Stimulated activated CD8-positive, alpha-beta memory T cell treated with anti-CD3 and anti-CD28 coated beads, Interleukin-12 subunit alpha, Interleukin-12 subunit beta, amount 100 ng/mL, for 1 hour (primary cell): ENCODE measurements around the gene MARK2.
"Not testable (repeated sequence)": the region's sequence is repeated elsewhere in the genome, so short reads cannot be mapped to it uniquely, and the experiment has no call there.

Experiments
- DNase-seq: peaks from one replicate; pipeline ENCODE4 v3.0.0-alpha.2; 2020; ENCODE audit warnings: low read depth

The MARK2 gene

GRCh38 chr11:63854696-63855095 lies 15.8 kb downstream of the MARK2 start:
- no peak for DNase-seq

GRCh38 chr11:63855975-63856374 lies 17.1 kb downstream of the MARK2 start:
- no peak for DNase-seq

GRCh38 chr11:63858628-63859550 lies 20.0 kb downstream of the MARK2 start:
- no peak for DNase-seq

- DNase-seq = no peak
Observed at GRCh38 chr11:63862923-63863322, 24.0 kb downstream of the MARK2 start.

DNA sequence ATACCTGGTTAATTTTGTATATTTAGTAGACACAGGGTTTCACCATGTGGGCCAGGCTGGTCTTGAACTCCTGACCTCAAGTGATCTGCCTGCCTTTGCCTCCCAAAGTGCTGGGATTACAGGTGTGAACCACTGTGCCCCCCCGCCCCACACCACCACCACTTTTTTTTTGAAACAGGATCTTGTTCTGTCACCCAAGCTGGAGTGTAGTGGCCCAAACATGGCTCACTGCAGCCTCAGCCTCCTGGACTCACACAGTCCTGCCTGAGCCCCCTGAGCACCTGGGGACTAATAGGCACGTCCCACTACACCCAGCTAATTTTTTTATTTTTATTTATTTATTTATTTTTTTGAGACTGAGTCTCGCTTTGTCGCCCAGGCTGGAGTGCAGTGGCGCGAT lies 24.7 kb downstream of the MARK2 start:
- DNase-seq = not testable (repeated sequence)

DNA sequence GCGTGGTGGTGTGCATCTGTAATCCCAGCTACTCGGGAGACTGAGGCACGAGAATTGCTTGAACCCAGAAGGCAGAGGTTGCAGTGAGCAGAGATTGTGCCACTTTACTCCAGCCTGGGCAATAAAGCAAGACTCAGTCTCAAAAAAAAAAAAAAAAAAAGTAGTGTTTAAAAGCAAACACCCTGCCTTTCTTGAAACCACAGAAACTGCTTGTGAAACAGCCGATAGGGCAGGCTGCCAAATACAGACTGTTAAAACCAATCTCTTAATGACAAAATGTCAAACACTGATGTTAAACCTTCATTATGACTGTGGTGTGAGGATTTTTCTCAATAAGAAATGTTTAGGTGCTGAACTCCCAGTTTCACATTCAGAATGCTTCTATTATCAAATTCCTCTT lies 27.3 kb downstream of the MARK2 start:
- DNase-seq = peak; percentile 43

DNA sequence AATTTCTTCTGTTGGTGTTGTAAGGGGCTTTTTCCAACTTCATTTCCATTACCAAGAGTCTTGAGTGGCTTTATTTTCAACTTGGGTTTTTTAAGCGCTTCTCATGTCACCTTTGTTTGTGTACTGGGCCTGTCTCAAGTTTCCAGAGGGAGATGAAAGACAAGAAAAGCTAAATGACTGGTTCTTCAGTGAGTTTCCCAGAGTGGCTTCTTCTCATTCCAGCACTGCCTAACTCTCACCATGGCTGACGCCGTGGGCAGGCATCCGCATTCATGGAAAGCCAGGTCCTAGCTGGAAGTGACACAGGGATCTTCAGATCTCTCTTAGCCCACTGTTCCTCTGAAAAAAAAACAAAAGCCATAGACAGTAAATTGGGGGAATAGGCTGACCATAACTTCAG lies 28.6 kb downstream of the MARK2 start:
- no peak for DNase-seq

- no peak for DNase-seq
Observed at GRCh38 chr11:63868399-63869064, 29.6 kb downstream of the MARK2 start.

DNA sequence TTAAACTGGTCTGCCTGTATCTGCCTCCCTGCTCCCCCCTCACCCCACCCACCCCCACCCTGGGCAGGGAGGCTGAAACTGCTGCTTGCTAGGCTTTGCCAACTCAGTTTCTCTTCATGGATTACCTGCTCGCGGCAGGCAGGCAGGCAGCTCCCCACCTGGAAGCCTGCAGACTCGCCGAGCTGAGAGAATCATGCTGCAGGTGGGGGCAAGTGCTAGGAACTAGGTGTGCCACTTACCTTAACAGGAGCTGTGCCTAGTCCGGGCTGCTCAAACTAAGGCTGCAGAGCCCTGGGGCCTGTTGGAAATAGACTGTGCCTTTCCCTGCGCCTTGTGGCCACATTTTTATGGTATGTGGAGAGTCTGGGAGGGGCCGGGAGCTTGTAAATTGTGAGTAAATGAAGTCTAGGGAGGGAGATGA lies 30.3 kb downstream of the MARK2 start:
- no peak for DNase-seq

DNA sequence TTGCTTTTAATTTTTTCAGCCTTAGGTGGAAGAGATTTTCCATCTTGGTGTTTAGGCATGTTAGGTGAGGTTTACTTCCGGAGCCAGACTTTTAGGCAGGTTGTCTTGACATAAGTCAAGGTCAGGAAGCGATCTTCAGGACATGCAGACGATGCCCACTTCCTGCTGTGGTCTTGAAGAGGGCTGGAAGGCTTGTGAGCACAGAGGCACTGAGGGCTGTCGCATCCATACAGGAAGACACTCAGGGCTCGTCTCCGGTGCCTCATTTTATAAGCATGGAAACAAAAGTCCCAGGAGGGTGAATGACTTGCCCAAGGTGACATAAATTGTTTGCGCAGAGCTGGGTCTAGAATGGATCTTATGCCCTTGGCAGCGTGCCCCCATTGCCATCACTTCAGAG lies 30.8 kb downstream of the MARK2 start:
- DNase-seq = no peak

DNA sequence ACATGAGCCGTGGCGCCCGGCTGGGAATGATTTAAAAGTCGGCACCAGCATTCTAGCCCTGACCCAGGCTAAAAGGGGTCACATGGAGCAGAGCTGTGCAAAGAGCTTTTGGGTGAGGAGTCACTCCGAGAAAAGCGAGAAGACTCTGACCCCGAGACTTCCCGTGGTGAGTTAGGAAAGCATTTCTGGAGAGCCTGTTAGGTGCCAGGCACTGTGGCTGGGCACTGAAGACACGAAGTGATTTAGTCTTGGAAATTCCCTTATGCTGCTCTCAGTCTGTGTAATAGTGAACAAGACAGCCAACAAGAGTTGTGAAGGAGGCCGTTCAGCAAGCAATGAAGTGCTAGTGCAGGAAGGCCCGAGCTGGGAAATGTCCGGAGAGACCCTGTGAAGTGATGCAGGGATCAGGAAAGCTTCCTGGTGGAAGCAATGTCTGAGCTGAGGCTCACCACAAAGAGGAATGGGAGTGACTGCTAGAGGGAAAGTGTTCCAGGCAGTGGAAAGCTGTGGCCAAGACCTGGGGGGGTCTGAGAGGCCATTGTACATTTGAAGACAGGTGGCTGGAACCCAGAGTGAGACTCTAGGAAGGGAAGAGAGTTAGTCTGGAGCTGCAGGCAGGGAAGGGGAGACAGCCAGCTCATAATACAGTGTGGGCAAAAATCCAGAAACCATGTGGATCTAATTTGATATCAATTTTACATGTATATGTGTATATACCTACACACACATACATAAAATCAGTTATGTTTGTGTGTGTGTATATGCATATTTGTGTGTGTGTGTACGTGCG lies 31.6 kb downstream of the MARK2 start:
- DNase-seq = no peak

GRCh38 chr11:63871962-63872799 lies 33.3 kb downstream of the MARK2 start:
- DNase-seq = no peak

GRCh38 chr11:63872800-63873197 lies 33.9 kb downstream of the MARK2 start:
- no peak for DNase-seq

DNA sequence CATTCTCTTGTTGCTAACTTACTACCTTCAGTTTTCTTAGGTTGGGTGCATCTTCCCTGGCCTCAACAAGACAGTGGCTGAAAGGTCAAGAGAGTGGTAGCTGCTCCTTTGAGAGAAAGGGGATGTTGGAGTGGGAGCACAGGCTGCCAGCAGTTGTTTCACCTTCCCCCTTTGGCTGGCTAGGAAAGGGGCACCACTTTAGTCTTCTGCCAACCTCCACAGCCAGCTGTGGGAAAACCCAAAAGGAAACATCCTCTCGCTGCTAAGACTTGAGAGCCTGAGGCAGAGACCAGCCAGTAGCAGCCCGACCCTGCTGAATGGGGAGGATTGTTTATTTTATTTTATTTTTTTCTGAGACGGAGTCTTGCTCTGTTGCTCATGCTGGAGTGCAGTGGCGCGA lies 34.4 kb downstream of the MARK2 start:
- no peak for DNase-seq

DNA sequence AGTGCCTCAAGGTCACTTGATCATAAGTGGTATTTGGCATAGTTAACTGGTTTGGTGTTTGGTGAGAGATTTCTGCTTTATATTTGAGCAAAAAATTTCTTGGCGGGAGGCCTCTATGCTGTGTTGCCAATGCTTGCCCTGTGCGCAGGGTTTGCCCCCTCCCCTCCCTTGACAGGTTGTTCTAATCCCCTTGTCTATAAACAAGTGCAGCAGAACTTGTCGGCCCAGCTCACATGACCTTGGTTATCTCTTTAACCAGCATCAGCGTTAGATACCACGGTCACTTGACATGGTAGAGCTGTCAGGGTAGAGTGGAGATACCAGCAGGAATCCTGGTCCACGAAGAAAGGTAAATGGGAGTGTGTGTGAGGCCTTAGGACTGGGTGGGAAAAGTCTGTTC lies 35.6 kb downstream of the MARK2 start:
- no peak for DNase-seq

DNA sequence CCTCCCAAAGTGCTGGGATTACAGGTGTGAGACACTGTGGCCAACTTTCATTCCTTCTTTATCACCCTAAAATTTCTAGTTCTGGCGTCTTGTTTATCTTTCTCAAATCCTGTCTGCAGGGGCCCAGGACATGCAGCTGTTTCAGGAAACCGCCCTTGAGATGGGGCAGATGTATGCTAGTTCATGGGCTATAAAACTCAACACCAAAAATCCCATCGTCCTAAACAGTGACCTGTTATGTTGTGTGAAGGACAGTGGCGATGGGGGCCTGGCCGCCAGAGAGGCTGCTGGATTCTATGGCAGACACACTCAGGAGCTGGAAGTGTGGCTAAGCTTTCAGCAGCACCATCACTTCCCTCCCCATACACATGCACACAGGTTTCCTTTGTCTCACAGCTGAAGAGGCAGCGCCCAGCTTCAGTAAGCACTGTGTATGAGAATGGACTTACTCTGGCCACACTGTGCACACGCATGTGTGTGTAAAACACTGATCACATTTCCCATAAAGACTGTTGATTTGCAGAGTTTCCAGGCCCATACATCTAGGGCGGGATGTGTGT lies 36.7 kb downstream of the MARK2 start:
- no peak for DNase-seq

DNA sequence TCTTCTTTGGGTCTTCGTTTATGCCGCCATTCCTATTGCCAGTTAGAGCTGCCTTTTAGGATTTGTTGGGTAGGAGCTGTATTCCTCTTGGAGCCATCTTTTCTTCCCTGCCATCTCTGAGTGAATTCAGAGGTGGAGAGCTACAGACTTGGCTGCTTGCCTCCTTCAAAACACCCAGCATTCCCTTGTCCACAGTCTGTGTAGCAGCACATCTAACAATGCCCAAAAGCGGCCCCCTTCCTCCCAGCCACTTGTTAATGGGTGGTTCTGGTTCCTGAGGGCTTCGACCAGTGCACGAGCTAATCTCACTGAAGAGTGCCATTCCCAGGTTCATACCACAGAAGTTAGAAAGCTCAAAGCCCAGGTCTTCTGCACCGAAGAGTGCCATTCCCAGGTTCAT lies 37.7 kb downstream of the MARK2 start:
- no peak for DNase-seq

DNA sequence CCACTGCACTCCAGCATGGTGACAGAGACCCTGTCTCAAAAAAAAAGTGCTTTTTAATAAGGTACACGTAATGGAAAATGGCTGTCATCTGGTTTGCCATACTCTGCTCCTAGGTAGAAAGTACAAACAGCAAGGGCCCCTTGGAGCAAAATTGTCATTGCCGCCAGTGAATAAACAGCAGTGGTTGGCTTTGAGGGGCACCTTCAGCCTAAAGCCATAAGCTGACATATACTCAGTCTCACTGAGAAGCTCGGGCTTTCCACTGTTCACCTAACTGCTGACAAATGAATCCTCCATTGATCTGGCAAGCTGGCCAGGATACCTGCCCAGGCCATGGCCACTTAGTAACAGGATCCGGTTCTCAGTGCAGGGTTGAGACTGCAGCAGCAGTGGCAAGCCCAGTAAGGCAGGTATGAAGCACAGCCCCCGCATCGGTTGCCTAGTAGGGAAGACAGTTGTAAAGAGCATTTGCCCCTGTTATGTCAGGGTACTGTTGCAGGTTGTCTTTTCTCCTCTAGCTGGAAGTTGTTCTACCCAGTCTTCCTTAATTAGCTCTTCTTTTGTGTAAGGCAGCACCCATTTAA lies 38.8 kb downstream of the MARK2 start:
- DNase-seq = no peak

GRCh38 chr11:63879598-63880402 lies 40.9 kb downstream of the MARK2 start:
- DNase-seq = no peak

- DNase-seq = no peak
Observed at GRCh38 chr11:63880403-63880790, 41.5 kb downstream of the MARK2 start.
